Spleen (tissue), 7 donors: ENCODE measurements around the gene SLC35E2B.
"Not testable (repeated sequence)": the region's sequence is repeated elsewhere in the genome, so short reads cannot be mapped to it uniquely, and the experiment has no call there.

ENCODE experiments used
- CTCF ChIP-seq, 11 experiments: fragments of 200-600 bp in 7 of 11; fragments of 450-650 bp in 4 of 11; sonication (generic) in 4 of 11; IDR thresholded peaks in 8 of 11; conservative IDR thresholded peaks in 3 of 11; 1 replicate in 7 of 11; 2 replicates in 4 of 11; pipeline versions ENCODE4 v1.4.0 to v1.8.0; 2016 to 2021; ENCODE audit warnings: antibody characterized with exemption in 11 of 11, inconsistent platforms in 4 of 11, mild to moderate bottlenecking in 1 of 11
- POLR2A ChIP-seq, 3 donors: fragments of 450-650 bp; IDR thresholded peaks; one replicate each; pipeline ENCODE4 v1.5.1; 2017; ENCODE audit warnings: antibody characterized with exemption in 3 of 3, mild to moderate bottlenecking in 1 of 3
- POLR2AphosphoS5 ChIP-seq, 3 donors: sonication (generic); formaldehyde crosslinking; IDR thresholded peaks; one replicate each; pipeline ENCODE4 v1.5.1; 2017; ENCODE audit warnings: antibody characterized with exemption in 3 of 3
- donor health status: DM: no; HTN: no; CAD: no; lungs with moderate emphysema.
- donor health status: DM: no; HTN: no; CAD: no.
- donor health status: DM: no; HTN: no; CAD: no.

- TF ChIP-seq POLR2A (IDR thresholded peaks at IDR 0.05); CTCF (IDR thresholded peaks at IDR 0.05 in 8 of 11, conservative IDR thresholded peaks at IDR 0.05 in 3 of 11); POLR2AphosphoS5 (IDR thresholded peaks at IDR 0.05): not testable (repeated sequence)
These were observed 28.3 kb downstream of the SLC35E2B start for GRCh38 chr1:1664318-1664717.
